ENCODE results near the gene HIGD2B.
"Not testable (repeated sequence)": the region's sequence is repeated elsewhere in the genome, so short reads cannot be mapped to it uniquely, and the experiment has no call there.

HIGD2B gene

DNA sequence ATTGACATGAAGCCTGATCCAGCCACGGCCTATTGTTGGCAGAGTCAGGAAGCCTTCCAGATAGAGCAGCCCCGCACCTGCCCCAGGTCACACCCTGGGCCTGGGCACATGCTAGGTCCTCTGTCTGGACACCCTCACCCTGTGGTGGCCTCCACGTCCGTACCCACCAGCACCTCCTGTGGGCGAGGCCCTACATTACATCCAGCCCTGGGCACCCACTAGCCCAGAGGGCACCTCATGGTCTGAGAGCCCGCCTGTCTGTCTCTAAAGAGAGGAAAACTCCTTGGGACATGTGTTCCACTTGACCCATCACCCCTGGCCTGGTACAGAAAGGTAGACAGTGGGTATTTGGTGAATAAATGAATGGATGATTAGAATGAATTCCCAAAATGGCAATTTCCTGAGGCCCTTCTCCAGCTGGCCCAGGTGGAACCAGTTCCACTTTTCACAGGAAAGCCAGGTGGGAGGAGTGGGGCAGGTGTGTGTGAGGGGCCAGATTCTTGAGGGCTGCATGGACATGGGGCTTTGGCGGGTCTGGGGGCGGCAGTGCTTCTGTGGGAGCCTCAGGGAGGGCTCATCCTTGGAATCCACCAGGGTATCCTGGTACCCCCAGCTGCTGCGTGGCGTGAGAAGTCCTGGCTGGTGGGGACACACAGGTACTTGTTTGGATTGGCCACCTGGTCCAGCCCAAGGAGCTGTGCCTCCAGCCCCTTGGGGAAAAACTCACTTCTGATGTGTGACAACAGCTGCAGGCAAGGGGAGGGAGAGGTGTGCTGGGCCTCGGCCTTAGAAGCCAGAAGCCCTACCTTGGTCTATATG is 57.5 kb downstream of the HIGD2B start:
- H3K4me3 ChIP-seq (ENCODE audit: low read depth, low read length); DNase-seq (ENCODE audit: low read depth): not testable (repeated sequence)
- TF ChIP-seq, protein P1, sequence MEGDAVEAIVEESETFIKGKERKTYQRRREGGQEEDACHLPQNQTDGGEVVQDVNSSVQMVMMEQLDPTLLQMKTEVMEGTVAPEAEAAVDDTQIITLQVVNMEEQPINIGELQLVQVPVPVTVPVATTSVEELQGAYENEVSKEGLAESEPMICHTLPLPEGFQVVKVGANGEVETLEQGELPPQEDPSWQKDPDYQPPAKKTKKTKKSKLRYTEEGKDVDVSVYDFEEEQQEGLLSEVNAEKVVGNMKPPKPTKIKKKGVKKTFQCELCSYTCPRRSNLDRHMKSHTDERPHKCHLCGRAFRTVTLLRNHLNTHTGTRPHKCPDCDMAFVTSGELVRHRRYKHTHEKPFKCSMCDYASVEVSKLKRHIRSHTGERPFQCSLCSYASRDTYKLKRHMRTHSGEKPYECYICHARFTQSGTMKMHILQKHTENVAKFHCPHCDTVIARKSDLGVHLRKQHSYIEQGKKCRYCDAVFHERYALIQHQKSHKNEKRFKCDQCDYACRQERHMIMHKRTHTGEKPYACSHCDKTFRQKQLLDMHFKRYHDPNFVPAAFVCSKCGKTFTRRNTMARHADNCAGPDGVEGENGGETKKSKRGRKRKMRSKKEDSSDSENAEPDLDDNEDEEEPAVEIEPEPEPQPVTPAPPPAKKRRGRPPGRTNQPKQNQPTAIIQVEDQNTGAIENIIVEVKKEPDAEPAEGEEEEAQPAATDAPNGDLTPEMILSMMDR (conservative IDR thresholded peaks at IDR 0.05; ENCODE audit: low read depth, low read length): peak; percentile 22

DNA sequence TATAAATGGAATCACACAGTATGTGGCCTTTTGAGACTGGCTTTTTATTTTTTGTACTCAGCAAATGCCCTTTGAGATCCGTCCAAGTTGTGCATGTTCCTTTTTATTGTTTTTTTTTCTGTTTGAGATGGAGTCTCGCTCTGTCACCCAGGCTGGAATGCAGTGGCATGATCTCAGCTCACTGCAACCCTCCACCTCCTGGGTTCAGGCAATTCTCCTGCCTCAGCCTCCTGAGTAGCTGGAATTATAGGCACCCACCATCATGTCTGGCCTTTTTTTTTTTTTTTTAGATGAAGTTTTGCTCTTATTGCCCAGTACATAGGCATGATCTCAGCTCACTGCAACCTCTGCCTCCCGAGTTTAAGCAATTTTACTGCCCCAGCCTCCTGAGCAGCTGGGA is 59.8 kb downstream of the HIGD2B start:
- not testable (repeated sequence) for H3K4me3 ChIP-seq (ENCODE audit: low read depth, low read length); DNase-seq (ENCODE audit: low read depth)
